Measurements from ENCODE around the gene OBP2A. TPM values are rescaled to one million over a fixed set of nuclear protein-coding genes. Genes with fewer than 3 reads are reported as not detected.
"Not testable (repeated sequence)": the region's sequence is repeated elsewhere in the genome, so short reads cannot be mapped to it uniquely, and the experiment has no call there.

The OBP2A gene
- total RNA-seq = not detected in 2 replicates

DNA sequence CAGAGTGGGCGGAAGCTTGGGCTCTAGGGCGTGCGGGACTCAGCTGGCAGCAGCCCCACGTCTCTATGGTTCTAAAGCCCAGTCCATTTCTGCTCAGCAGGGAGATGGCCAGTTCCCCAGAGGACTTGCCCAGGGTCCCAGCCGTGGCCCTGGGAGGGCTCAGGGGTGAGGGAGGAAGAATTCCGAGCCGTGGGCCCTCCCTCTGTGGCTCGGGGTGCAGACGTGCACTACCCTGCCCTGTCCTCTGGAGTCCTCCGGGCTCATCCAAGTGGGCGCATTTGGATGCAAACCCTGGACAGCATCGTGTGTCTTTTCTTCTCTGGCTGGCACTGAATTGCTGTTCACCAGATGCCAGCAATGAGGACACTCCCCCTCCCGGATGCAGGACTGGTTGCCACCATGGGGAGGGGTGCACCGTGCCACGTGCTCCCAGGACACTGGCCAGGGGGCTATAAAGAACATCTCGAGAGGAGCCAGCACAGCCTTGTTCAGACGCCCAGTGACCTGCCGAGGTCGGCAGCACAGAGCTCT lies at the start of gene OBP2A:
Gene OBP2A, plus strand, starts transcription at position 481 of the 531 bp plus-strand sequence. CDS start 55 bp downstream, outside the sequence.
- H3K27me3 Mint-ChIP-seq; intact Hi-C loops (cut with micrococcal nuclease); H3K4me3 Mint-ChIP-seq; CTCF ChIA-PET; H3K36me3 Mint-ChIP-seq (ENCODE audit: low read depth); DNase-seq; H3K9me3 Mint-ChIP-seq; H3K27ac Mint-ChIP-seq; ATAC-seq (ENCODE audit: low read depth); H3K4me1 Mint-ChIP-seq; POLR2A ChIA-PET: not testable (repeated sequence)

DNA sequence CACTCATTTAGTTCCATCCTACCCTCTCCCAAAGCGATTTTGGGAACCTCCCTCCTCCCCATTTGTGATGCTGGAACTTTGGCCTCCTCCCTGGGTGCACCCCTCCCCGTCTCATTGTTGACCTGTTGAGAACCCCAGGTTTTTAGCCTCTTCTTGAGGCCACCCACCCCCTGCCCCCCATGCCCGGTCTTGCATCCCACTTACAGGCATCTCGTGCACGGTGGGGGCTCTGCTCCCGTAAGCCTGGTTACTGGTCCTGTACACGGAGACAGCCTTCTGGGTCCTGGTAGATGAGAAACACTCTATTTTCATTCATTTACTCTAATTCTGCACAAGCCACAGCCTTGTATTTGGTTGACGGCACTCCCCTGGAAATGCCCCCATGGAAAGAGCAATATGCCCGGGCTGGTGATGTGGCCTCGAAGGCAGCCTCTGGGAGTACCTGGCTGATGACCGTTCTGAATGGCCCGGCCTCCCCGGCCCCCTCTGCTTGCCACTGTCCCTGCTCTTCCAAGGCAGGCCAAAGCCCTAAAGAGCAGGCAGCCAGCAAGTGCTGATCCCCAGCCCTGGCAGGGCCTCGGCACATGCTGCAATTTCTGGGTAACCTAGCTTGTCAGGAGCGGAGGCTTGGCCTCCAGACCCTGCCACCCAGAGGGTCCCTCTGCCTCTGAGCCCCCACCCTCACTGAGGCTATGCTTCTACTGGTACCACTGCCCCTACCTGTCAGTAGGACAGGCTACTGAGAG lies 47.4 kb upstream of the OBP2A start:
- TF ChIP-seq, protein P1, sequence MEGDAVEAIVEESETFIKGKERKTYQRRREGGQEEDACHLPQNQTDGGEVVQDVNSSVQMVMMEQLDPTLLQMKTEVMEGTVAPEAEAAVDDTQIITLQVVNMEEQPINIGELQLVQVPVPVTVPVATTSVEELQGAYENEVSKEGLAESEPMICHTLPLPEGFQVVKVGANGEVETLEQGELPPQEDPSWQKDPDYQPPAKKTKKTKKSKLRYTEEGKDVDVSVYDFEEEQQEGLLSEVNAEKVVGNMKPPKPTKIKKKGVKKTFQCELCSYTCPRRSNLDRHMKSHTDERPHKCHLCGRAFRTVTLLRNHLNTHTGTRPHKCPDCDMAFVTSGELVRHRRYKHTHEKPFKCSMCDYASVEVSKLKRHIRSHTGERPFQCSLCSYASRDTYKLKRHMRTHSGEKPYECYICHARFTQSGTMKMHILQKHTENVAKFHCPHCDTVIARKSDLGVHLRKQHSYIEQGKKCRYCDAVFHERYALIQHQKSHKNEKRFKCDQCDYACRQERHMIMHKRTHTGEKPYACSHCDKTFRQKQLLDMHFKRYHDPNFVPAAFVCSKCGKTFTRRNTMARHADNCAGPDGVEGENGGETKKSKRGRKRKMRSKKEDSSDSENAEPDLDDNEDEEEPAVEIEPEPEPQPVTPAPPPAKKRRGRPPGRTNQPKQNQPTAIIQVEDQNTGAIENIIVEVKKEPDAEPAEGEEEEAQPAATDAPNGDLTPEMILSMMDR (IDR thresholded peaks at IDR 0.05) = no peak
- H3K36me3 Mint-ChIP-seq (ENCODE audit: low read depth) = peaks cover 20% of the 10 kb centered on the region
- H3K27me3 Mint-ChIP-seq = no peaks in the 10 kb centered on the region
- intact Hi-C loops (cut with micrococcal nuclease) = no loop called here
- DNase-seq = no peak
- ChIA-PET POLR2A (no interaction called here), CTCF (interaction anchor here (1.8 kb wide), 1 partner anchor 18 kb away, joined by 7 read pairs; no protein-coding TSS in a partner anchor)
- H3K27ac Mint-ChIP-seq = no peak overlapping the region
- ATAC-seq (ENCODE audit: low read depth) = no peak
- H3K4me1 Mint-ChIP-seq = peaks cover 26% of the 10 kb centered on the region
- no peaks in the 10 kb centered on the region for H3K9me3 Mint-ChIP-seq
- H3K4me3 Mint-ChIP-seq = peak overlapping the region; percentile 79

- TF ChIP-seq, protein P1 (IDR thresholded peaks at IDR 0.05) = no peak
- Mint-ChIP-seq H3K4me1 (peaks cover 27% of the 10 kb centered on the region), H3K4me3 (peak overlapping the region; percentile 79), H3K36me3 (ENCODE audit: low read depth) (peaks cover 29% of the 10 kb centered on the region), H3K27me3 (no peaks in the 10 kb centered on the region), H3K9me3 (no peaks in the 10 kb centered on the region), H3K27ac (peak overlapping the region; percentile 41)
- ATAC-seq (ENCODE audit: low read depth) (peak; percentile 47), DNase-seq (peak; percentile 88)
- ChIA-PET CTCF (interaction anchor here (1.8 kb wide), 1 partner anchor 19 kb away, joined by 7 read pairs; no protein-coding TSS in a partner anchor), POLR2A (no interaction called here)
- intact Hi-C loops (cut with micrococcal nuclease) = loop anchor here (1.0 to 5.0 kb wide), 2 partner anchors 19 to 1432 kb away; partner anchors contain the start of gene BRD3
Measured at GRCh38 chr9:135499326-135500070, 46.4 kb upstream of the OBP2A start.

DNA sequence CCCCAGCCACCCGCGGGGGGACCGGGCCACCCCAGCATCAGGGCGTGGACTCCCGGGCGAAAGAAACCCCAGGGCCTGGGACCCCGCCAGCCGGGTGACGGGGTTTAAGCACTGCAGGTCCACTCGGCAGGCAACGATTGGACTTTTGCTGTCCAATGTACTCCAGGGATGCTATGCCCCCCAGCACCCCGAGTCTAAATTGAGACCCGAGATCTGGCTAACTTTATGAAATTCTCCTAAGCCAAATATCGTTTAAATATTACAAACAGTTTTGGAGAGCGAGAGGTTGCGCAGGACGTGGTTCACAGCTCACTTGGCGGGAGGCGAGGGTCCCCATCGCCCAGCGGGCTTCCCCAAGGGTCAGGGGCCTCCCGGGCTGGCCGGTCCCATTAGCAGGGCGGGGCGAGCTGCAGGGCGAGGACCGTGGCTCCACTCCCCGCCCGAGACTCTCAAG lies 45.8 kb upstream of the OBP2A start:
- peak; percentile 10 for ATAC-seq (ENCODE audit: low read depth)
- ChIA-PET CTCF (interaction anchor here (1.0 to 1.8 kb wide), 2 partner anchors 11 to 20 kb away, joined by 5 to 7 read pairs; no protein-coding TSS in a partner anchor), POLR2A (interaction anchor here (0.6 kb wide), 1 partner anchor 902 kb away, joined by 7 read pairs; no protein-coding TSS in a partner anchor)
- Mint-ChIP-seq H3K36me3 (ENCODE audit: low read depth) (peaks cover 35% of the 10 kb centered on the region), H3K9me3 (no peaks in the 10 kb centered on the region), H3K27me3 (no peaks in the 10 kb centered on the region), H3K27ac (no peak overlapping the region), H3K4me1 (peaks cover 30% of the 10 kb centered on the region), H3K4me3 (peak overlapping the region; percentile 97)
- TF ChIP-seq, protein P1 (IDR thresholded peaks at IDR 0.05) = no peak
- DNase-seq = no peak
- intact Hi-C loops (cut with micrococcal nuclease) = loop anchor here (1.0 to 5.0 kb wide), 2 partner anchors 20 to 1433 kb away; partner anchors contain the start of gene BRD3

GRCh38 chr9:135500525-135501260 lies 45.2 kb upstream of the OBP2A start, which contains the start of gene MRPS2:
TSS of gene MRPS2 (plus strand) at chr9:135500682. CDS start at chr9:135500711, 29 bp downstream.
- ChIA-PET CTCF (interaction anchor here (1.0 to 1.8 kb wide), 2 partner anchors 11 to 20 kb away, joined by 5 to 7 read pairs; no protein-coding TSS in a partner anchor), POLR2A (interaction anchor here (0.6 kb wide), 1 partner anchor 902 kb away, joined by 7 read pairs; no protein-coding TSS in a partner anchor)
- Mint-ChIP-seq H3K27ac (peak within 1 kb of the TSS; percentile 92), H3K36me3 (ENCODE audit: low read depth) (peaks cover 37% of the 10 kb centered on the region), H3K4me3 (peak within 1 kb of the TSS; percentile 97), H3K27me3 (no peaks in the 10 kb centered on the region), H3K9me3 (no peaks in the 10 kb centered on the region), H3K4me1 (peaks cover 30% of the 10 kb centered on the region)
- intact Hi-C loops (cut with micrococcal nuclease) = loop anchor here (1.0 to 5.0 kb wide), 2 partner anchors 20 to 1433 kb away; partner anchors contain the start of gene BRD3
- TF ChIP-seq, protein P1 (IDR thresholded peaks at IDR 0.05) = no peak
- ATAC-seq (ENCODE audit: low read depth) = peak; percentile 93
- peak; percentile 91 for DNase-seq
